ENCODE results near the gene HOXA7. TPM values are rescaled to one million over a fixed set of nuclear protein-coding genes. Genes with fewer than 3 reads are reported as not detected.

The HOXA7 gene
- total and polyA plus RNA-seq, 5 donors from 2014 or later, result not detected

DNA sequence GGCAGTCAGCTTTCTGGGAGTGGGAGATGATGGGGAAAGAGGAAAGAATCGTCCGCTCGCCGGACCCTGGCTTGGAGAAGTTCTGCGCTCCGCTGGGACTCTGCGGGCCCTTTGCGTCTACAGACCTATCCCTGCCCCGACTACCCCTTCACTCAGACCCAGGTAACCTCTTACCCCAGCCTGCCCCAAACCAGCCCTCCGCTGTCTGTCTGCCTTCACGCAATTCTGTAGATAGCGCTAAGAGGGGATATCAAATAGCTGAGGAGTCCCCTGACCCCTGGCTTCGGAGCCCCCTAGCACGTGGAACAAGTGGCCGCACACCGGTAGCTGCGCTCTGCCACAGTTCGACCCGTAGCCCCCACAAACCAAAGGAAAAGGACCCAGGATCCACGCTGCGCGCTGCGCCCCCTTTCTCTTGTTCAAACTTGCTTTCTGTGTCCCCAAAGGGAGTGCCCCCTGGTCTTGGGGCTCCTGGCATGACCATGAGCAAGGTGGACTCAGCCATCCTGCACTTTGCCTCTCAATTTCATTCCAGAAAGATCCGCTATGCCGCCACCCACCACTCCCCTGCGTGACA, 32.9 kb downstream of the HOXA7 start:
- no peak for ATAC-seq (ENCODE audit: low read depth in 2 of 2)
- H3K27me3 Mint-ChIP-seq, result peaks cover 37% of the 10 kb centered on the region
- H3K4me1 Mint-ChIP-seq, result no peaks in the 10 kb centered on the region

GRCh38 chr7:27123007-27123476, 33.4 kb downstream of the HOXA7 start:
- H3K9me3 ChIP-seq (ENCODE audit: control insufficient read depth in 2 of 2, low read length in 2 of 2), result no peaks in the 10 kb centered on the region
- no peak overlapping the region for H3K4me3 ChIP-seq (ENCODE audit: low read depth, low read length)
- H3K27me3 Mint-ChIP-seq, result peaks cover 38% of the 10 kb centered on the region
- no peak overlapping the region for H3K27ac Mint-ChIP-seq
- peaks cover 0 to 2% (median 0%) of the 10 kb centered on the region in 7 donors for H3K9me3 Mint-ChIP-seq
- no peaks in the 10 kb centered on the region for H3K4me1 ChIP-seq (ENCODE audit: control insufficient read depth, insufficient read depth, low read length, poor library complexity, severe bottlenecking)
- ATAC-seq (ENCODE audit: low read depth in 2 of 2), result no peak
- H3K4me3 Mint-ChIP-seq, result no peak overlapping the region
- H3K4me1 Mint-ChIP-seq, result no peaks in the 10 kb centered on the region
- H3K27me3 ChIP-seq (ENCODE audit: control insufficient read depth, insufficient read depth, low read length), result peaks cover 10% of the 10 kb centered on the region
- no peak for DNase-seq
- no peaks in the 10 kb centered on the region for H3K36me3 ChIP-seq (ENCODE audit: control insufficient read depth, insufficient read depth, low read length)
- no peak overlapping the region for H3K27ac ChIP-seq (ENCODE audit: insufficient read depth, low read length, poor library complexity, severe bottlenecking)
- no peaks in the 10 kb centered on the region for H3K36me3 Mint-ChIP-seq

More for the DNA sequence above, 32.9 kb downstream of the HOXA7 start:
- DNase-seq, result no peak
- H3K4me3 ChIP-seq (ENCODE audit: low read depth, low read length), result no peak overlapping the region
- H3K4me1 ChIP-seq (ENCODE audit: control insufficient read depth, insufficient read depth, low read length, poor library complexity, severe bottlenecking), result no peaks in the 10 kb centered on the region
- peaks cover 13% of the 10 kb centered on the region for H3K27me3 ChIP-seq (ENCODE audit: control insufficient read depth, insufficient read depth, low read length)
- no peak overlapping the region for H3K27ac Mint-ChIP-seq
- H3K9me3 Mint-ChIP-seq, result peaks cover 0 to 2% (median 0%) of the 10 kb centered on the region in 7 donors
- no peaks in the 10 kb centered on the region for H3K9me3 ChIP-seq (ENCODE audit: control insufficient read depth in 2 of 2, low read length in 2 of 2)
- no peak overlapping the region for H3K27ac ChIP-seq (ENCODE audit: insufficient read depth, low read length, poor library complexity, severe bottlenecking)
- H3K36me3 ChIP-seq (ENCODE audit: control insufficient read depth, insufficient read depth, low read length), result no peaks in the 10 kb centered on the region
- no peak overlapping the region for H3K4me3 Mint-ChIP-seq
- no peaks in the 10 kb centered on the region for H3K36me3 Mint-ChIP-seq

- Histone ChIP-seq H3K9me3 (ENCODE audit: control insufficient read depth in 2 of 2, low read length in 2 of 2) (no peaks in the 10 kb centered on the region), H3K27ac (ENCODE audit: insufficient read depth, low read length, poor library complexity, severe bottlenecking) (no peak overlapping the region), H3K27me3 (ENCODE audit: control insufficient read depth, insufficient read depth, low read length) (peaks cover 3% of the 10 kb centered on the region), H3K4me1 (ENCODE audit: control insufficient read depth, insufficient read depth, low read length, poor library complexity, severe bottlenecking) (no peaks in the 10 kb centered on the region), H3K4me3 (ENCODE audit: low read depth, low read length) (no peak overlapping the region), H3K36me3 (ENCODE audit: control insufficient read depth, insufficient read depth, low read length) (no peaks in the 10 kb centered on the region)
- ATAC-seq (ENCODE audit: low read depth in 2 of 2) (no peak), DNase-seq (no peak)
- peaks cover 35% of the 10 kb centered on the region for H3K27me3 Mint-ChIP-seq
- H3K4me3 Mint-ChIP-seq, result no peak overlapping the region
- no peaks in the 10 kb centered on the region for H3K36me3 Mint-ChIP-seq
- no peak overlapping the region for H3K27ac Mint-ChIP-seq
- no peaks in the 10 kb centered on the region for H3K4me1 Mint-ChIP-seq
- no peaks in the 10 kb centered on the region for H3K9me3 Mint-ChIP-seq
Observed at GRCh38 chr7:27122077-27122910, 34.2 kb downstream of the HOXA7 start.

GRCh38 chr7:27121684-27122076, 34.8 kb downstream of the HOXA7 start:
- H3K4me1 Mint-ChIP-seq, result no peaks in the 10 kb centered on the region
- H3K27ac ChIP-seq (ENCODE audit: insufficient read depth, low read length, poor library complexity, severe bottlenecking), result no peak overlapping the region
- H3K36me3 Mint-ChIP-seq, result no peaks in the 10 kb centered on the region
- peaks cover 33% of the 10 kb centered on the region for H3K27me3 Mint-ChIP-seq
- no peaks in the 10 kb centered on the region for H3K36me3 ChIP-seq (ENCODE audit: control insufficient read depth, insufficient read depth, low read length)
- H3K27me3 ChIP-seq (ENCODE audit: control insufficient read depth, insufficient read depth, low read length), result no peaks in the 10 kb centered on the region
- DNase-seq, result no peak
- H3K4me3 Mint-ChIP-seq, result no peak overlapping the region
- no peaks in the 10 kb centered on the region for H3K9me3 Mint-ChIP-seq
- no peaks in the 10 kb centered on the region for H3K9me3 ChIP-seq (ENCODE audit: control insufficient read depth in 2 of 2, low read length in 2 of 2)
- H3K4me3 ChIP-seq (ENCODE audit: low read depth, low read length), result no peak overlapping the region
- H3K4me1 ChIP-seq (ENCODE audit: control insufficient read depth, insufficient read depth, low read length, poor library complexity, severe bottlenecking), result no peaks in the 10 kb centered on the region
- ATAC-seq (ENCODE audit: low read depth in 2 of 2), result no peak
- no peak overlapping the region for H3K27ac Mint-ChIP-seq

DNA sequence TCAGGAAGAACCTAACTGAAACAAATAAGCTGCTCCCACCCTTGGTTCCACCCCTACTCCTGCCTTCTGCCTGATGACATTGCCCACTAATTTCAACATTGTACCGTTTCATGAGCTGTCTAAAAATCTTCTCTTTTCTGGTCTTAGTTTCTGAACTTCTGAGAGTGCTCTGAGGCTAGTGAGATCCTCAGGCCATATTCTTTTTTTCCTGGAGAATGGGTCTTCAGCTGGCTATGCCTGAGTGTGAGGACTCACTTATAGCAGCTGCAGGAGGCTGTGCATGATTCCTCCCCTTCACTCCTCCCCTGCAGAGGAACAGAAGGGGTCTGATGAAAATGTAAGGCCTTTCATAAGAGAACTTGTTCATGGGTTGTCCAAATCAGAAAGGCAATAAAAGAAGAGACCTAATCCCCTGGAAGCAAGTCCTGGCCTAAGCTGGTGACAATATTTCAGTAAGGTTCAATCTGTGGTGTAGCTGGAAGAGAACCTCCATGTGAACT, 37.0 kb downstream of the HOXA7 start:
- Histone ChIP-seq H3K27ac (ENCODE audit: insufficient read depth, low read length, poor library complexity, severe bottlenecking) (no peak overlapping the region), H3K27me3 (ENCODE audit: control insufficient read depth, insufficient read depth, low read length) (no peaks in the 10 kb centered on the region), H3K9me3 (ENCODE audit: control insufficient read depth in 2 of 2, low read length in 2 of 2) (no peaks in the 10 kb centered on the region), H3K4me1 (ENCODE audit: control insufficient read depth, insufficient read depth, low read length, poor library complexity, severe bottlenecking) (no peaks in the 10 kb centered on the region), H3K36me3 (ENCODE audit: control insufficient read depth, insufficient read depth, low read length) (no peaks in the 10 kb centered on the region), H3K4me3 (ENCODE audit: low read depth, low read length) (no peak overlapping the region)
- DNase-seq (no peak), ATAC-seq (ENCODE audit: low read depth in 2 of 2) (no peak)
- no peak overlapping the region for H3K4me3 Mint-ChIP-seq
- H3K4me1 Mint-ChIP-seq, result no peaks in the 10 kb centered on the region
- no peaks in the 10 kb centered on the region for H3K36me3 Mint-ChIP-seq
- H3K27me3 Mint-ChIP-seq, result peaks cover 20% of the 10 kb centered on the region
- no peaks in the 10 kb centered on the region for H3K9me3 Mint-ChIP-seq
- no peak overlapping the region for H3K27ac Mint-ChIP-seq

- Mint-ChIP-seq H3K36me3 (no peaks in the 10 kb centered on the region), H3K27me3 (peaks cover 20% of the 10 kb centered on the region), H3K4me3 (no peak overlapping the region), H3K4me1 (no peaks in the 10 kb centered on the region), H3K27ac (no peak overlapping the region), H3K9me3 (no peaks in the 10 kb centered on the region)
- Histone ChIP-seq H3K9me3 (ENCODE audit: control insufficient read depth in 2 of 2, low read length in 2 of 2) (no peaks in the 10 kb centered on the region), H3K27ac (ENCODE audit: insufficient read depth, low read length, poor library complexity, severe bottlenecking) (no peak overlapping the region), H3K4me3 (ENCODE audit: low read depth, low read length) (no peak overlapping the region), H3K36me3 (ENCODE audit: control insufficient read depth, insufficient read depth, low read length) (no peaks in the 10 kb centered on the region), H3K27me3 (ENCODE audit: control insufficient read depth, insufficient read depth, low read length) (no peaks in the 10 kb centered on the region), H3K4me1 (ENCODE audit: control insufficient read depth, insufficient read depth, low read length, poor library complexity, severe bottlenecking) (no peaks in the 10 kb centered on the region)
- ATAC-seq (ENCODE audit: low read depth in 2 of 2), result no peak
- no peak for DNase-seq
Observed at GRCh38 chr7:27118580-27118979, 37.9 kb downstream of the HOXA7 start.

- H3K36me3 ChIP-seq (ENCODE audit: control insufficient read depth, insufficient read depth, low read length), result no peaks in the 10 kb centered on the region
- Mint-ChIP-seq H3K4me3 (no peak overlapping the region), H3K36me3 (no peaks in the 10 kb centered on the region), H3K27ac (no peak overlapping the region), H3K9me3 (no peaks in the 10 kb centered on the region), H3K4me1 (no peaks in the 10 kb centered on the region), H3K27me3 (peaks cover 20% of the 10 kb centered on the region)
- ATAC-seq (ENCODE audit: low read depth in 2 of 2), result no peak
- no peak overlapping the region for H3K4me3 ChIP-seq (ENCODE audit: low read depth, low read length)
- no peak overlapping the region for H3K27ac ChIP-seq (ENCODE audit: insufficient read depth, low read length, poor library complexity, severe bottlenecking)
- H3K9me3 ChIP-seq (ENCODE audit: control insufficient read depth in 2 of 2, low read length in 2 of 2), result no peaks in the 10 kb centered on the region
- no peaks in the 10 kb centered on the region for H3K27me3 ChIP-seq (ENCODE audit: control insufficient read depth, insufficient read depth, low read length)
- H3K4me1 ChIP-seq (ENCODE audit: control insufficient read depth, insufficient read depth, low read length, poor library complexity, severe bottlenecking), result no peaks in the 10 kb centered on the region
- DNase-seq, result no peak
Observed at GRCh38 chr7:27117887-27118491, 38.5 kb downstream of the HOXA7 start.

All from CD4-positive, CD25-positive, alpha-beta regulatory T cell (primary cell).